Panc1 (cell line): ENCODE data around the gene STXBP3. TPM values are rescaled to one million over a fixed set of nuclear protein-coding genes. Genes with fewer than 3 reads are reported as not detected.

Experiments
- ATAC-seq: fragments of 200-7000 bp; cut with Tn5 transposase; 2 replicates; pipeline ENCODE4 v1.9.1; 2020; ENCODE audit warnings: mild to moderate bottlenecking, moderate library complexity
- BruUV-seq: library from RNA; stranded (reverse); fragments of 400-500 nt; replicated peaks from 2 replicates; lab custom pipeline; 2021; lab: Mats Ljungman, UMichigan
- CTCF ChIA-PET: fragments of 300-600 bp; sonication (Branson Sonifier 250); formaldehyde crosslinking; loops from one replicate; lab custom pipeline; 2022; ENCODE audit warnings: antibody characterized with exemption; lab: Charles Lee
- POLR2A ChIA-PET: fragments of 300-600 bp; sonication (Branson Sonifier 250); formaldehyde crosslinking; loops from one replicate; lab custom pipeline; 2022; ENCODE audit warnings: antibody characterized with exemption; lab: Charles Lee
- DNase-seq: peaks from one replicate; pipeline ENCODE4 v3.0.0-alpha.2; 2010; ENCODE audit warnings: low read depth, low spot score
- H3K27ac ChIP-seq: 2 replicates; pipeline ENCODE4 v1.5.1; 2011; ENCODE audit warnings: mild to moderate bottlenecking, low read length, inconsistent platforms
- H3K27me3 ChIP-seq: fragments of 200-500 bp; sonication (Bioruptor generic); 2 replicates; pipeline ENCODE4 v1.6.0; 2014; ENCODE audit warnings: low read length, inconsistent platforms; ENCODE audit not compliant: control insufficient read depth, insufficient read depth
- H3K36me3 ChIP-seq: fragments of 200-500 bp; sonication (Bioruptor generic); 2 replicates; pipeline ENCODE4 v1.5.1; 2014; ENCODE audit warnings: inconsistent platforms, mild to moderate bottlenecking, low read length, moderate library complexity; ENCODE audit not compliant: control insufficient read depth, insufficient read depth
- H3K4me1 ChIP-seq: 2 replicates; pipeline ENCODE4 v1.5.1; 2011; ENCODE audit warnings: inconsistent platforms, mild to moderate bottlenecking, low read length, moderate library complexity; ENCODE audit not compliant: control insufficient read depth, insufficient read depth
- H3K4me3 ChIP-seq, 2 experiments: 2 replicates each; pipeline ENCODE4 v1.5.1; 2011 to 2012; ENCODE audit warnings: low read depth in 2 of 2, low read length in 2 of 2, mild to moderate bottlenecking in 2 of 2, inconsistent platforms in 1 of 2, moderate library complexity in 1 of 2
- H3K9me3 ChIP-seq: fragments of 200-500 bp; sonication (Bioruptor generic); 2 replicates; pipeline ENCODE4 v1.5.1; 2014; ENCODE audit warnings: low read depth, mild to moderate bottlenecking, inconsistent platforms, low read length, moderate library complexity; ENCODE audit not compliant: control insufficient read depth, insufficient read depth
- POLR2AphosphoS5 ChIP-seq: IDR thresholded peaks from 2 replicates; pipeline ENCODE4 v1.6.1; 2012; ENCODE audit warnings: mild to moderate bottlenecking, low read depth, low read length, moderate library complexity
- SIN3A ChIP-seq: IDR thresholded peaks from 2 replicates; pipeline ENCODE4 v1.6.1; 2012; ENCODE audit warnings: low read depth, mild to moderate bottlenecking, low read length, moderate library complexity, borderline replicate concordance; ENCODE audit not compliant: insufficient read depth
- TCF7L2 ChIP-seq: IDR thresholded peaks from 2 replicates; pipeline ENCODE4 v1.6.1; 2011; ENCODE audit warnings: mild to moderate bottlenecking, low read depth, low read length, inconsistent platforms
- in situ Hi-C: cut with HindIII; loops from 2 replicates; pipeline ENCODE4 v1.10.0; 2016; ENCODE audit warnings: low sequenced_read_pairs, low pct_unique_long_range_greater_than_20kb
- intact Hi-C: fragments of 100-400 bp; cut with micrococcal nuclease; formaldehyde crosslinking; loops from one replicate; pipeline ENCODE4 v1.10.0; 2022; ENCODE audit not compliant: unreplicated experiment
- total RNA-seq: library from RNA; stranded (reverse); gene quantifications from one replicate; pipeline ENCODE4 v1.2.1, GENCODE V29; 2021; ENCODE audit not compliant: unreplicated experiment
- TF ChIP-seq, protein P1 (sequence below), 2 experiments: IDR thresholded peaks; 2 replicates each; pipeline ENCODE4 v1.6.1; 2011 to 2012; ENCODE audit warnings: low read depth in 2 of 2, control low read depth in 1 of 2, low read length in 1 of 2, mild to moderate bottlenecking in 1 of 2, moderate library complexity in 1 of 2; ENCODE audit not compliant: insufficient read depth in 1 of 2
- TF ChIP-seq, protein P2 (sequence below): fragments of 450-650 bp; IDR thresholded peaks from 2 replicates; pipeline ENCODE4 v1.5.1; 2017; ENCODE audit warnings: mild to moderate bottlenecking

Gene STXBP3
- total RNA-seq, 1 experiment from 2014 or later, result 27.7 TPM

DNA sequence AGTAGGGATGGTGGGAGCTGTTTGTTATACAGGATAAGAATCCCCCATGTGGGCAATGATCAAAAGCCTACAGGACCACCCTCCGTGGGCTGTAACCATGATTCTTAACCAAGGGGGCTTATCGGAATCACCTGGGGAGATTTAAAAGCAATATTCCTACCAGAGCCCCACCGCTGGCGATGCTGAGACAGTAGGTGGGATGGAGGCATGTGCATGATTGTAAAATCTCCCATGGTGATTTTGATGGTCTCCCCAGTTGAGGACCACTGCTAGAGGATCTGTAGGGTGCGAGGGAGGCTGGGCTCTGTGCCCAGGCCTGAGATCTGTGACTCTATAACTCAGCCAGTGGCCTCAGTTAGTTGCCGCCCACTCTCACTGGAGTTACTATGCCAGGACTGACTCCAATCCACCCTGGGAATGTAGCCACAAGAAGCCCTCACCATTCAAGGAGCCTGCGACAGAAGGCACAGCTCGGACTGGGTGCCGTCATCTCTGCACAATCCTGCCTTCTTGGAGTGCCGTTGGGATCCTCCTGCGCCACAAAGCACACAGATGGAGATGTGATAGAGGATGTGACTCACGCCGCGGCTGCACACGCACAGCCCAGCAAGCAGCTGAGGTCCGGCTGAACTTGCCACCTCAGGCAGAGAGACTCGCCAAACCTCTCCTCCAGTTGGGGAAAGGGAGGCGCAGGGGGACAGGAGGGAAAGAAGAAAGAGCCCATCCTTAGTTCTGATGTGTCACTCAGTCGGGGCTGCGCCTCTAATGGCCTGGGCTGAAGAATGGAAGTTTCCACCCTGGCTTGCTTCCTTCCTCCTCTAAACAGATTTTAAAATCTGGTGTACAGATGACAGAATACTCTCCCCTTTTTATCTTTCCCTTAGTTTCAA lies 83.9 kb downstream of the STXBP3 start:
- CTCF ChIA-PET, result interaction anchor here (0.6 to 1.4 kb wide), 3 partner anchors 17 to 68 kb away, joined by 3 to 5 read pairs (median 4); no protein-coding TSS in a partner anchor
- peak overlapping the region; percentile 31 to 56 for H3K4me3 ChIP-seq

DNA sequence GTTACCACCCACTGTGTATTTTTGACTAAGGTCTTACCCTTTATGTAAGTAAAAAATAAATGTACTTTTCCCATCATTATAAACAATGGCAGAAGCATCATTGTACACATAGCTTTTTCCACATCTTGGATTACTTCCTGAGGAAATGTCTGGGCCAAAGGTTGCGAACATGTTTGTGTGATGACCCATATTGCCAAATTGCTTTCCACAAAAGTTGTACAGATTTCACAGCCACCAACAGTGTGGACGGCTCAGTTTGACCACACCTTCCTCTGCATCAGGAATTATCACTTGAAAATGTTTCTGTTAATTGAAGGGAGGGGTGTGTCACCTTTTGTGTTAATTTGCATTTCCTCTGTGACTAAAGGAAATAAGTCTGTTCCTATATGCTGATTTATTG lies 84.8 kb downstream of the STXBP3 start:
- ATAC-seq, result 0 out of 2 replicates have a peak, but pooled peaks have one; percentile 12
- Histone ChIP-seq H3K4me3 (peak overlapping the region; percentile 31 to 56; a peak in 2 of 4 replicates), H3K36me3 (no peaks in the 10 kb centered on the region), H3K27me3 (no peaks in the 10 kb centered on the region), H3K27ac (peak overlapping the region; percentile 98), H3K4me1 (peaks cover 38% of the 10 kb centered on the region), H3K9me3 (no peaks in the 10 kb centered on the region)
- POLR2A ChIA-PET, result interaction anchor here (0.7 kb wide), 1 partner anchor 15 kb away, joined by 5 read pairs; no protein-coding TSS in a partner anchor
- intact Hi-C loops (no loop called here), in situ Hi-C loops (no loop called here)
- BruUV-seq, result no TSS peak
- peak; percentile 36 for DNase-seq
- CTCF ChIA-PET, result interaction anchor here (0.6 to 1.0 kb wide), 2 partner anchors 16 to 67 kb away, joined by 3 to 5 read pairs; no protein-coding TSS in a partner anchor
- TF ChIP-seq TCF7L2 (no peak), SIN3A (no peak), POLR2AphosphoS5 (no peak)
- TF ChIP-seq, protein P1, sequence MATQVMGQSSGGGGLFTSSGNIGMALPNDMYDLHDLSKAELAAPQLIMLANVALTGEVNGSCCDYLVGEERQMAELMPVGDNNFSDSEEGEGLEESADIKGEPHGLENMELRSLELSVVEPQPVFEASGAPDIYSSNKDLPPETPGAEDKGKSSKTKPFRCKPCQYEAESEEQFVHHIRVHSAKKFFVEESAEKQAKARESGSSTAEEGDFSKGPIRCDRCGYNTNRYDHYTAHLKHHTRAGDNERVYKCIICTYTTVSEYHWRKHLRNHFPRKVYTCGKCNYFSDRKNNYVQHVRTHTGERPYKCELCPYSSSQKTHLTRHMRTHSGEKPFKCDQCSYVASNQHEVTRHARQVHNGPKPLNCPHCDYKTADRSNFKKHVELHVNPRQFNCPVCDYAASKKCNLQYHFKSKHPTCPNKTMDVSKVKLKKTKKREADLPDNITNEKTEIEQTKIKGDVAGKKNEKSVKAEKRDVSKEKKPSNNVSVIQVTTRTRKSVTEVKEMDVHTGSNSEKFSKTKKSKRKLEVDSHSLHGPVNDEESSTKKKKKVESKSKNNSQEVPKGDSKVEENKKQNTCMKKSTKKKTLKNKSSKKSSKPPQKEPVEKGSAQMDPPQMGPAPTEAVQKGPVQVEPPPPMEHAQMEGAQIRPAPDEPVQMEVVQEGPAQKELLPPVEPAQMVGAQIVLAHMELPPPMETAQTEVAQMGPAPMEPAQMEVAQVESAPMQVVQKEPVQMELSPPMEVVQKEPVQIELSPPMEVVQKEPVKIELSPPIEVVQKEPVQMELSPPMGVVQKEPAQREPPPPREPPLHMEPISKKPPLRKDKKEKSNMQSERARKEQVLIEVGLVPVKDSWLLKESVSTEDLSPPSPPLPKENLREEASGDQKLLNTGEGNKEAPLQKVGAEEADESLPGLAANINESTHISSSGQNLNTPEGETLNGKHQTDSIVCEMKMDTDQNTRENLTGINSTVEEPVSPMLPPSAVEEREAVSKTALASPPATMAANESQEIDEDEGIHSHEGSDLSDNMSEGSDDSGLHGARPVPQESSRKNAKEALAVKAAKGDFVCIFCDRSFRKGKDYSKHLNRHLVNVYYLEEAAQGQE (IDR thresholded peaks at IDR 0.05; ENCODE audit: insufficient read depth in 1 of 2, low read depth in 2 of 2, low read length in 1 of 2), result no peak
- TF ChIP-seq, protein P2, sequence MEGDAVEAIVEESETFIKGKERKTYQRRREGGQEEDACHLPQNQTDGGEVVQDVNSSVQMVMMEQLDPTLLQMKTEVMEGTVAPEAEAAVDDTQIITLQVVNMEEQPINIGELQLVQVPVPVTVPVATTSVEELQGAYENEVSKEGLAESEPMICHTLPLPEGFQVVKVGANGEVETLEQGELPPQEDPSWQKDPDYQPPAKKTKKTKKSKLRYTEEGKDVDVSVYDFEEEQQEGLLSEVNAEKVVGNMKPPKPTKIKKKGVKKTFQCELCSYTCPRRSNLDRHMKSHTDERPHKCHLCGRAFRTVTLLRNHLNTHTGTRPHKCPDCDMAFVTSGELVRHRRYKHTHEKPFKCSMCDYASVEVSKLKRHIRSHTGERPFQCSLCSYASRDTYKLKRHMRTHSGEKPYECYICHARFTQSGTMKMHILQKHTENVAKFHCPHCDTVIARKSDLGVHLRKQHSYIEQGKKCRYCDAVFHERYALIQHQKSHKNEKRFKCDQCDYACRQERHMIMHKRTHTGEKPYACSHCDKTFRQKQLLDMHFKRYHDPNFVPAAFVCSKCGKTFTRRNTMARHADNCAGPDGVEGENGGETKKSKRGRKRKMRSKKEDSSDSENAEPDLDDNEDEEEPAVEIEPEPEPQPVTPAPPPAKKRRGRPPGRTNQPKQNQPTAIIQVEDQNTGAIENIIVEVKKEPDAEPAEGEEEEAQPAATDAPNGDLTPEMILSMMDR, result no peak

More for the DNA sequence above, 83.9 kb downstream of the STXBP3 start:
- BruUV-seq, result no TSS peak
- ATAC-seq, result peak; percentile 92
- Histone ChIP-seq H3K27ac (peak overlapping the region; percentile 98), H3K27me3 (no peaks in the 10 kb centered on the region), H3K9me3 (no peaks in the 10 kb centered on the region), H3K36me3 (no peaks in the 10 kb centered on the region), H3K4me1 (peaks cover 38% of the 10 kb centered on the region)
- POLR2A ChIA-PET, result interaction anchor here (0.6 kb wide), 1 partner anchor 79 kb away, joined by 3 read pairs; no protein-coding TSS in a partner anchor
- intact Hi-C loops (no loop called here), in situ Hi-C loops (no loop called here)
- TF ChIP-seq SIN3A (no peak), POLR2AphosphoS5 (peak; percentile 49; the same call in 1 of the 2 replicates), TCF7L2 (no peak)
- TF ChIP-seq, protein P2, result no peak
- TF ChIP-seq, protein P1 (IDR thresholded peaks at IDR 0.05; ENCODE audit: insufficient read depth in 1 of 2, low read depth in 2 of 2, low read length in 1 of 2), result 0 out of 4 replicates have a peak, but pooled peaks of 1 of the 2 experiments have one; percentile 29
- peak; percentile 69 for DNase-seq
